Measurements from ENCODE around the gene FAM53B.

GRCh38 chr10:124652200-124652599 lies 92.0 kb downstream of the FAM53B start:
- TF ChIP-seq EP300 (IDR thresholded peaks at IDR 0.05; ENCODE audit: low read depth) (no peak), POLR2AphosphoS5 (IDR thresholded peaks at IDR 0.05) (no peak), POLR2A (IDR thresholded peaks at IDR 0.05) (no peak)
- TF ChIP-seq, protein P1, sequence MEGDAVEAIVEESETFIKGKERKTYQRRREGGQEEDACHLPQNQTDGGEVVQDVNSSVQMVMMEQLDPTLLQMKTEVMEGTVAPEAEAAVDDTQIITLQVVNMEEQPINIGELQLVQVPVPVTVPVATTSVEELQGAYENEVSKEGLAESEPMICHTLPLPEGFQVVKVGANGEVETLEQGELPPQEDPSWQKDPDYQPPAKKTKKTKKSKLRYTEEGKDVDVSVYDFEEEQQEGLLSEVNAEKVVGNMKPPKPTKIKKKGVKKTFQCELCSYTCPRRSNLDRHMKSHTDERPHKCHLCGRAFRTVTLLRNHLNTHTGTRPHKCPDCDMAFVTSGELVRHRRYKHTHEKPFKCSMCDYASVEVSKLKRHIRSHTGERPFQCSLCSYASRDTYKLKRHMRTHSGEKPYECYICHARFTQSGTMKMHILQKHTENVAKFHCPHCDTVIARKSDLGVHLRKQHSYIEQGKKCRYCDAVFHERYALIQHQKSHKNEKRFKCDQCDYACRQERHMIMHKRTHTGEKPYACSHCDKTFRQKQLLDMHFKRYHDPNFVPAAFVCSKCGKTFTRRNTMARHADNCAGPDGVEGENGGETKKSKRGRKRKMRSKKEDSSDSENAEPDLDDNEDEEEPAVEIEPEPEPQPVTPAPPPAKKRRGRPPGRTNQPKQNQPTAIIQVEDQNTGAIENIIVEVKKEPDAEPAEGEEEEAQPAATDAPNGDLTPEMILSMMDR (IDR thresholded peaks at IDR 0.05) = no peak
